HG03060 (cell line): ENCODE data around the gene SKA3.
"Not testable (repeated sequence)": the region's sequence is repeated elsewhere in the genome, so short reads cannot be mapped to it uniquely, and the experiment has no call there.

ENCODE experiments used
- ATAC-seq: cut with Tn5 transposase; IDR thresholded peaks from one replicate; pipeline ENCODE4 v1.9.1; 2021; ENCODE audit warnings: low read depth, moderate number of reproducible peaks; ENCODE audit not compliant: unreplicated experiment

The SKA3 gene

DNA sequence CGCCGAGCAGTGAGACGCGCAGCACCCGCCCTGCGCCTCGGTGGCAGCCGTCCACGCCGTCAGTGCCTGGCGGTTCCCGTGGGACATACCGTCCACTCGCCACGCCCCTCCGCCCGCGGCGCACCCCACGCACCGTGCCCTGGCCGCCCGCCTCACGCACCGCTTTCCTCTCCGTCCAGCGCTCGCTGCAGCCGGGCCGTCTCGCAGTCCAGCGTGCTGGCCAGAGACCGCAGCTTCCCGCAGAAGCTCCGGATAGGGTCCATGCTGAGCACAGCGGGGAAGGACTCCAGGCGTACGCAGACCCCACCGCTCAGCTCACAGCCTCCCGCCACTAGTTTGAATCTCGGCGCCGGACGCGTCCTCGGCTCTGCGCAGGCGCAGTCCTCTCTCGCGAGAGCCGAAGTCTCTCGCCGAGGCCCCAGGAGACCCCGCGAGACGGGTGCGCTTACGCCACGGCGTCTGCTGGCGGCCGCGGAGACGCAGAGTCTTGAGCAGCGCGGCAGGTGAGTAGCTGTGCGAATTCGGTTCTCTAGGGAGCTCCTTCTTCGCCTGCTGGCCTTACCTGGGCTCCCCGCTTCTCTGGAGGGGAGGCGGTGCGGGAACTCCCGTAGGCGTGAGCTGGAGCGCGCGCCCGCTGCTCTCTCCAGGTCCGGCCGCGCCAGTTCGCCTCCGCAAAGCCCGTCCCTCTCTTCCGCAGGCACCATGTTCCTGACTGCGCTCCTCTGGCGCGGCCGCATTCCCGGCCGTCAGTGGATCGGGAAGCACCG lies at the start of gene SKA3, which contains the start of gene MRPL57:
Gene SKA3, minus strand, starts transcription at position 338 of the 767 bp plus-strand sequence. Its CDS starts 75 bp downstream, at position 263.
Gene MRPL57, plus strand, starts transcription at position 444 of the 767 bp plus-strand sequence. Its CDS starts 259 bp downstream, at position 703.
- ATAC-seq = peak; percentile 68

DNA sequence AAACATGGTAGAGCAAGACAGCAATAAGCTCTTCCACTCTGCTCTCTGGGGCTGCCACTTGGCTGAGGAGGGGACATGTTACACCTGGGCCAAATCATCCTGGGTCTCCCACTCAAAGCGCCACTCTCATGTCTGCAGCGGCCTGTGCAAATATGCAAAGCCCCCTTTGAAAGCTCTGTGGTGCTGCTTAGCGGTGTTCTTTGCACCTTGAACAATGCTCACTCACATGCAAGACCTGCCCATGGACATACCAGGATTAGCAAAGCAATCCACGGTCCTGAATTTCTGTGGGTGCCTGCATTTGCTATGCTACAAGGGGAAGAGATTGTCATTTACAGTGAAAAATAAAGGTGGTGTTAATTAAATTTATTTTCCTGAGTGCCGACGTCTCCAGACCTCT lies 48.7 kb upstream of the SKA3 start:
- ATAC-seq = no peak

DNA sequence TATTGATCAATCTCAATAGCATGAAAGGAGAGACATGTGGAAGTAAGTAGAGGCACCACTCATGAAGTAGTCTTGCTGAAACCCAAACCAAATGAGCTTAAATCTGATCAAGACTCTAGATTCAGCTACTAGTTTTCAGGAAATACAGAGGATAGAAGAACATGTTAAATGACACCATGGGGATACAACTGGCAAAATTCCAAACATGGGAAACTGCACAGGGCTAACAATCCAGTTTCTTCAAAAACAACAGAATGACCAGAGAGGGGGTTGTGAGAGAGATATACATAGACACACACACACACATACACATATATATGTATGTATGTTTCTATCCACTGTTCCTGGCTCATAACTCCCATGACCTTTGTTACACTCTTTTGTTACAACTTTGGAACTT lies 44.9 kb upstream of the SKA3 start:
- no peak for ATAC-seq

DNA sequence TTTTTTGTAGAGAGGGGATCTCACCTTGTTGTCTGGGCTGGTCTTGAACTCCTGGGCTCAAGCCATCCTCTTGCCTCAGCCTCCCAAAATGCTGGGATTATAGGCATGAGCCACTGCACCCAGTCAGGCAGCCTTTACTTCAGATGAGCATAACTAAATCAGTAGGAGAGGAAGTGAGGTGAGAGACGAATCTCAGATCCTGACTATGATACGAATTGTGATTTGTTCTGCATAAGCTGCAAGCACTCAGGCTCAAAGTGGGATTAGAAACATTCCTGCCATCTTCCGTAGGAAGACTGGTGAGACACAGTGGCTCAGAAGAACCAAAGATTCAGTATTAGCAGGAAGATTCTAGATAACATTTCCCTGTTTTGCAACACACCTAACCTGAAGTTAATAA lies 43.4 kb upstream of the SKA3 start:
- not testable (repeated sequence) for ATAC-seq

DNA sequence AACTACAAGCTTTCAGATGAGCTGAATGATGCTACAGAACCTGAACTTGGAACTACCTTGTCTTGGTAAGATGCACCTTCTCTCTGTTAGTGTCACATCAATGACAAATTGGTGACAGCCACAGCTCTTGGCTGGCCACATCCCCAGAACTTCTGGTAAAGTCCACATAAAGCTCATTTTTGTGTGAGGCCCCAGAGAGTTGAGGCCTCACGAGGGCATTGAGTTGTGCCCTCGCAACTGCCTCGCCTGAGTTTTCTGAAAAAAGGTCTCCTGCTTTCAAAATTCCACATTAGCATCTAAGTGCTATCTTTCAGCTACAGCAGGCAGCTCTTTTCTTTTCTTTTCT lies 42.7 kb upstream of the SKA3 start:
- ATAC-seq = no peak

DNA sequence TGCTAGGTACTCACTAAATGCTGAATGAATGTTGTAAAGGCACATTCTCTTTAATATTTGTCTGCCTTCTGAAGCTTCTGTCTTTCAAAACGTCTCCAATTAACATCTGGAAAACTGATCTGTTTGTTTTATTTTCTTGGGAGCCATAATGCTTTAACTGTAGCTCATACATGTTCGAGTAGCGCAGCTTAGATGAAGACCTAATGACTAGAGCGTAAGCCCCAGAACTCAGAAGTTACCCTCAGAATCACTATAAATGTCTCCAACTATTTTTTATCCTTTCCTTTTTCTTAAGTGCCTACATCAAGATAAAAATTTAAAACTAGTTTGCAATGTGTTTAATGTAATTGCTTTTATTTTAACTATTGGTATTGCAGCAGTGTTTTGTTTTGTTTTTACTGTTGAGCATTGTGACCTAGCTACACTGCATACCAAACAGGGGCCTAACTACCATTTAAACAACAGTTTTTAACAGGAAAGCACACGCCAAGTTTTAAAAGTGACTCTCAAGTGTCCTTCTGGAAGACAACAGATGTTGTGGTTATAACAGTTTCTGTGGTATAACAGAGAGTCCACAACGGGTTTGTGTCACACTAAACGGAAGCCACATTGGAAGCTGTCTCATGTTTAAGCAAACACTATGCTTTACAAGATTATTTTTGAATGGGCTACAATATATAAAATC lies 42.1 kb upstream of the SKA3 start:
- ATAC-seq = peak; percentile 92

DNA sequence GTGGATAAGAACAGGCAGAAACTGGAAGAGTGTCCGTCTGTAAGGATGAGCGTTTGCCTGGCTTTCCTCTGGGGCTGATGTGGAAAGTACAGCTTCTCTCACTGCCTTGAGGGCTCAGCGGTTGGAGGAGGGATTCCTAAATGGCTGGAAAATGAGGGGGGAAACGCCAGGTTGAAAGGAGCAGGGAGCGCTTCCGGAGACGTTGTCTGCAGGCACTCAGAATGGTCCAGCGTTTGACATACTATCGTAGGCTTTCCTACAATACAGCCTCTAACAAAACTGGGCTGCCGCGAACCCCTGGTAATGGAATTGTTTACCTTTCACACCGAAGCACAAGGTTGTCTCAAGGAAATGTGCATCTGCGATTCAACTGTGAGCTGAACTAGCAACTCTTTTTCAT lies 40.0 kb upstream of the SKA3 start:
- ATAC-seq = no peak

DNA sequence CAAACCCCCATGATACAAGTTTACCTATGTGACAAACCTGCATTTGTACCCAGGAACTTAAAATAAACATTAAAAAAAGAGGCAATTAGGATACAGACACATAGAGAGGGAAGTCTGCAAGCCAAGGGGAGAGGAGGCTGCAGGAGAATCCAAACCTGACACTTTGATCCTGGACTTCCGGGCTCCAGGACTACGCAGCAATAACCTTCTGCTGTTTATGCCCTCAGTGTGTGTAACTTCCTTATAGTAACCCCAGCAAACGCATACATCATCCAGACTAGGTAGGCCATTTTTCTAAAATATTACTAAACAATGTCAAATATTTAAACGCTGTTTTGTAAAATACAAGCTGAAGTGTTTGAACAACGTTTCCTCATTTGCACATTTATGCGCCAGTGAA lies 39.1 kb upstream of the SKA3 start:
- ATAC-seq = not testable (repeated sequence)

DNA sequence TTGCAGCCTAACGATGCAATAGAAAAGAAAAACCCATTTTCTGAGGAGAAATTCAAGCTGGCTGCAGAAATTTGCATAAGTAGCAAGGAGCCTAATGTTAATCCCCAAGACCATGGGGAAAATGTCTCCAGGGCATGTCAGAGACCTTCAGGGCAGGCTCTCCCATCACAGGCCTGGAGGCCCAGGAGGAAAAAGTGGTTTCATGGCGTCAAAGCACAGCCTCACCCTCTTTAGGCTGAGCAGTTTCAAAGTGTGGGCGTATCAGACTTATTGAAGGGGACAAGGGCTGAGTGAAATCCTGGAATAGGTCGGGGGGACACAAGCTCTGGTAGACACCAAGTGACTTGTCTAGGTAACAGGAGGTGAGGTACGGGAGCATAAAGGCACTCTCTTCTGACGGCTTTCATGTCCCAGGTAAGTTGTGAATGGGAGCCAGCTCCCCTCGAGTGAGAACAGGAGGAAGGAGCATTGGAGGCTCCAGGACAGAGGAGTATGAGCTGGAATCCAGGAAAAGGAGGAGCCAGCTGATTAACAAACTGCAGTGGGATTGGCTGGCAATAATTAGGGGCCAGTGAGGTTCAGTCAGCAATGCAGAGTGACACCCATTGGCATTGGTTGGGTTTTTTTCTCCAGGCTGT lies 35.9 kb upstream of the SKA3 start:
- ATAC-seq = no peak

DNA sequence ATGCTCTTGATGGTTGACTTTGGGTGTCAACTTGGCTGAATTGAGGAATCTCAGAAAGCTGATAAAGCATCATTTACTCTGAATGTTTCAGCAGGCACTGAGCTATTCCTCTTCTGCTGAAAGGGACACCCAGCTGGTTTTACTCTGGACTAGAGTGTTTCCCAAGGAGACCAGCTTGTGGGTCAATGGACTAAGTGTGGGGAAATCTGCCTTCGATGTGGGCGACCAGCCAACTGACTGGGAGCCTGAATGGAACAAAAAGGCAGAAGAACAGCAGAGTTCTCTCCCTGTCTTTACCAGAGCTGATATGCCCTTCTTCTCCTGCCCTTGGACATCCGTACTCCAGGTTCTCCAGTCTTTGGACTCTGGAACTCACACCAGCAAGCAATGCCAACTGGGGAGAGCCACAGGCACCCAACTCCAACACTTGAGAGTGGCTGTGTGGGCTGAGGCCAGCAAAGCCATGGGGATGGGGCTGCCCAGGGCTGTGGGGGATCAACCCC lies 32.4 kb upstream of the SKA3 start:
- ATAC-seq = no peak

DNA sequence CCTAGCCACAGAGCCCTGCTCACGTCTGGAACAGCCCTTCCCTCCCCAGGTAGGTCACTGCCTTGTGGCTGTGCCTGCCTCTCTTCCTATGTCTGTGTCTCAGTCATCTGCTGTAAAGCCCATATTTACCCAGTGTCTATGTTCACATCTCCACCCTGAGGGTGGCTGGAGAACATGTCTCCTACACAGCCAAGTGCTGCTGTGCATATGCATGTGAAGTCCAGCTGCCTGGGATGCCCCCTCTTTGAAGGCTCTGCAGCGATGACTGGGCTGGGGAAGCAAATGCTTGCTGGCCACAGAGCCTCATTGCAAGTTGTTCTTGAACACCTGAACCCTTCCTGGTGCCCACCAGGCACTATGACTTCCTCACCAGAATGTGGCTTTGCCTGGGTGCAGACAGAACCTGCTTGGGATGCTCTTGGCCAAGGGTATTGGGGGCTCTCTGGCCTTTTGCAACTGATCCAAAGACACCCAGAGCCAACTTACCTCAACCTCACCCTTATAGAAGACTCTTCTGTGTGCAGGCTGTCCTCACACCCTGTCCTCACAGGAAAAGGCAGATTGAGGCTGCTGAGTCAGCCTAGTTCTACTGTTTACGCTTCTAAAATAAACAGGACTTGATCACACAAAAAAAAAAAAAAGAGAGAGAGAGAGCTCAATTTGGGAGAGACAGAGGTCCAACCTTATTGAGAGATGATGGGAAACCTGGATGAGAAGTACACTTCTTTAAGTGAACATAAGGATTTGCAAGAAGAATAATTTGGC lies 26.6 kb upstream of the SKA3 start:
- ATAC-seq = no peak

DNA sequence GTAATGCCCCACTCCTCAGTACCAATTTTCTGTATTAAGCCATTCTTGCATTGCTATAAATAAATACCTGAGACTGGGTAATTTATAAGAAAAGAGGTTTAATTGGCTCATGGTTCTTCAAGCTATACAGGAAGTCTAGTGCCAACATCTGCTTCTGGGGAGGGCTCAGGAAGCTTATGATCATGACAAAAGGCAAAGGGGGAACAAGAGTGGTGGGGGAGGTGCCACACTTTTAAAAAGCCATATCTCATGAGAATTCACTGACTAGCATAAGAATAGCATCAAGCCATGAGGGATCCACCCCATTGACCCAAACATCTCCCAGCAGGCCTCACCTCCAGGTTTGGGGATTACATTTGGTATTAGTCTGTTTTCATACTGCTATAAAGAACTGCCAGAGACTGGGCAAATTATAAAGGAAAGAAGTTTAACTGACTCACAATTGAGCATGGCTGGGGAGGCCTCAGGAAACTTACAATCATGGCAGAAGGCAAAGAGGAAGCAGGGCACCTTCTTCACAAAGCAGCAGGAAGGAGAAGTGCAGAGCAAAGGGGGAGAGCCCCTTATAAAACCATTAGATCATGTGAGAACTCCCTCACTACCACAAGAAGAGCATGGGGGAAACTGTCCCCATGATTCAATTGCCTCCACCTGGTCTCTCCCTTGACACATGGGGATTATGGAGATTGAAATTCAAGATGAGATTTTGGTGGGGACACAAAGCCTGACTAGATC lies 25.3 kb upstream of the SKA3 start:
- ATAC-seq = not testable (repeated sequence)

DNA sequence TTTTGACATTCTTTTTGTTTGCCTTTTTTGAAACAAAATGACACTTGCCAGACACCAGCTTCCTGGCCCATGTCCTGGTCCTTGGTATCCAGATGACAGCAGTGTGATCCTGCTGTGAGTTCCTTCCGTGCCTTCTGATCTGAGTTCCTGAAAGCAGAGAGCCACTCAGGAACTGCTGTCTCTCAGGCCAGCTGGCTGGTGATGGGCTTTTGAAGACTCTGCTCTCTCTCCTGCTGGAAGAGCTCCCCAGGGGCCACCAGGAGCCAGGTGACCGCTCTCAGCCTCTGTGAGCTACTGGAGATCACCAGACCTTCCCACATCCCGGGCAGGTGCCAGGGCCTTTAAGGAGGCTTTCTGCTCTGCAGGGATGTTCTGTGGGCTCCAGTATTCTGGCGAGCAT lies 22.0 kb upstream of the SKA3 start:
- not testable (repeated sequence) for ATAC-seq

DNA sequence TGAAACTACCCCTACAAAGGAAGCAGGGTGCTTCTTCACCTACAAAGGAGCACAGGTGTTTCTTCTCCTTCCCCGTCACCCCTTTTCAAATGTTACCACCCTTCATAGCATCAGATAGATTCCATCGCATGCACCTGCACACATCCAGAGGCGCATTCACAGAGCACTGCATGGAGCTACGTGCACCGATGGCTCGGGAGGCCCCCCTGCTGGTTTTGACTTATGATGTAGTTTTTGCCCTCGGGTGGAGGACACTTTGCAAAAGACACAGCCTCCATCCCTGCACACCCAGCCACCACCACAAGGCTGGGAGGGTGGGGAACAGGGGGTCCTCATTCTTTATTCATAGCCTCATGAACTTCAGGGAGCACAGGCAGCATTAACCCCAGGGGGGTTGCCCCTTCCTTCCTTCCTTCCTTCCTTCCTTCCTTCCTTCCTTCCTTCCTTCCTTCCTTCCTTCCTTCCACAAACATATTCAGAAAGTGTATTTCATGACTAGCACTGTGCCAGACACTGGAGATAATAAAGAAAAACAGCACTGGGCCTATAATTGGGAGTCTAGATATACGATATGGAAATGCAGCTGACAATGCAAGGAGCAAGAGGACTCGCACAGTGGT lies 21.4 kb upstream of the SKA3 start:
- not testable (repeated sequence) for ATAC-seq

DNA sequence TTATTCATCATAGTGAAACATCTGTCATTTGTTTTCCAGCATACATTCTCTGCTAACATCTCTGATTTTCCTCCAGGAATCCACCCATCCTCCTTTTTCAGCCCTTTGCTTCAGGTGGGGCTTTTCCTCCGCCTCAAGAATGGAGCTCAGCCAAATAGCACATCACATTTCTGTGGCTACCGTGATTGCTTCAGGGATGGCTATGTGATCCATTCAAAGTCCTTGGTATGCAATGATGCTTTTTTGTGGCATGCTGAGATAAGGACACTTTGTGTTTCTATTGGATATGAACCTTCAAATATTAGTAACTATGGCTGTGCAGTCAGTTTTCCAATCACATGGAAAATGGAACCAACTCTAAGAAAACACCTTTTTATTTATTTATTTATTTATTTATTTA lies 18.4 kb upstream of the SKA3 start:
- ATAC-seq = not testable (repeated sequence)

DNA sequence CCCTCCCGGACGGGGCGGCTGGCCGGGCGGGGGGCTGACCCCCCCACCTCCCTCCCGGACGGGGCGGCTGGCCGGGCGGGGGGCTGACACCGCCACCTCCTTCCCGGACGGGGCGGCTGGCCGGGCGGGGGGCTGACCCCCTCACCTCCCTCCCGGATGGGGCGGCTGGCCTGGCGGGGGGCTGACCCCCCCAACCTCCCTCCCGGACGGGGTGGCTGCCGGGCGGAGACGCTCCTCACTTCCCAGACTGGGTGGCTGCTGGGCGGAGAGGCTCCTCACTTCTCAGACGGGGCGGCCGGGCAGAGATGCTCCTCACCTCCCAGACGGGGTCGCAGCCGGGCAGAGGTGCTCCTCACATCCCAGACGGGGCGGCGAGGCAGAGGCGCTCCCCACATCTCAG lies 10.1 kb upstream of the SKA3 start:
- ATAC-seq = not testable (repeated sequence)

DNA sequence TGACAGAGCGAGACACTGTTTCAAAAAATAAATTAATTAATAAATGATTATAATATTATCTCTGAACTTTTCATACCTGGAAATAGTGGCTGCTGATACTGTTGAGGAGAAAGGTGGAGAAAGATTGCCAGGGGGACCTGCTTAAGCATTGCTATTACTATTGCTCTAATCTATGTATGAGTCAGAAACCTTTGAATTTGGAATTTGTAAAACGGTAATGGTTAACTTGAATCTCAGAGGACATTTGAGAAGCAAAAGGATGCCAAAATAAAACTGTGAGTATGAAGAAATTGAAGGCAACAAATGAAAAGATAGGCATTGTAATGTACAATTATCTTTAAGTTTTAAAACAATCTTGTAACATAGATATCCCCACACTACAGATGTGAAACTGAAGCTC lies 5.3 kb upstream of the SKA3 start:
- no peak for ATAC-seq

DNA sequence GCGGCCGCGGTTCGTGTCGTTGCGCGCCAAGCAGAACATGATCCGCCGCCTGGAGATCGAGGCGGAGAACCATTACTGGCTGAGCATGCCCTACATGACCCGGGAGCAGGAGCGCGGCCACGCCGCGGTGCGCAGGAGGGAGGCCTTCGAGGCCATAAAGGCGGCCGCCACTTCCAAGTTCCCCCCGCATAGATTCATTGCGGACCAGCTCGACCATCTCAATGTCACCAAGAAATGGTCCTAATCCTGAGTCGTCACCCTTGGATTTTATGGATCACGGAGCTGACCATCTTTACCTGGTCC lies 581 bp upstream of the SKA3 start:
- peak; percentile 3 for ATAC-seq

DNA sequence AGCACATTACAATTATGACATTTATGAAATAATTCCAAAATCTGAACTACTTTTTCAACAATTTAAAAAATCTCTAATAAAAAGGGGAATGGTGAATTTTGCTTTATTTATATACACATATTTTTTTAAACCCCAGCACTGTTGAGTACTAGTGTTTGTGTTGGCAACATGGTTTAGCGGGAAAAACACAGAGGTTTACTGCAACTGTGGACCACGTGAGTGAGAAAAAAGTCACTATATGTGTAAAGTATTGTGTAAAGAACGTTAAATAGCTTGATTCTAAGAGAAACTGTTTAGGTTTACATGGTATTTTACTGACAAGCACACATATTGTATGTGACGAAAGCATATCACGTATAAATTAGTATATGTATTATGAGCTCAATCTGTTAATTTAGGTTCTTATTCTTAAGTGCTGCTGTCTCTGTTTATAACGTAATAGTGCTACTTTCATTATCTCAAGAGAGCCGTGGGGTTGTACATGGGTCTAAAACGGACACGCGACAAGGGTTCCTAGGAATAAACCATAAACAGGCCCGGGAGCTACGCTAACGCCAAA lies 617 bp downstream of the SKA3 start:
- ATAC-seq = no peak
